ENCODE results near the gene PRR20E.
"Not testable (repeated sequence)": the region's sequence is repeated elsewhere in the genome, so short reads cannot be mapped to it uniquely, and the experiment has no call there.

- not testable (repeated sequence) for TF ChIP-seq CTCF (IDR thresholded peaks at IDR 0.05 in 4 of 5, conservative IDR thresholded peaks at IDR 0.05 in 1 of 5); POLR2A (IDR thresholded peaks at IDR 0.05)
These were observed at the start of gene PRR20E for GRCh38 chr13:57166897-57167296.

All from gastrocnemius medialis (tissue), 4 donors.